ENCODE results near the gene ZP1. TPM values are rescaled to one million over a fixed set of nuclear protein-coding genes. Genes with fewer than 3 reads are reported as not detected.

The ZP1 gene
- total RNA-seq, 4 donors from 2014 or later = 0.94 to 5.5 TPM; not detected in 2

GRCh38 chr11:60841797-60842667 is 25.3 kb upstream of the ZP1 start, which contains the start of gene CCDC86:
CCDC86 (plus strand) TSS chr11:60842113; CDS start chr11:60842125, 12 bp downstream.
- DNase-seq (ENCODE audit: low spot score in 2 of 2) = peak; percentile 98
- H3K4me1 ChIP-seq = peaks cover 41% of the 10 kb centered on the region
- WGBS = 1% methylated on average over 32 of the region's 57 CpGs

DNA sequence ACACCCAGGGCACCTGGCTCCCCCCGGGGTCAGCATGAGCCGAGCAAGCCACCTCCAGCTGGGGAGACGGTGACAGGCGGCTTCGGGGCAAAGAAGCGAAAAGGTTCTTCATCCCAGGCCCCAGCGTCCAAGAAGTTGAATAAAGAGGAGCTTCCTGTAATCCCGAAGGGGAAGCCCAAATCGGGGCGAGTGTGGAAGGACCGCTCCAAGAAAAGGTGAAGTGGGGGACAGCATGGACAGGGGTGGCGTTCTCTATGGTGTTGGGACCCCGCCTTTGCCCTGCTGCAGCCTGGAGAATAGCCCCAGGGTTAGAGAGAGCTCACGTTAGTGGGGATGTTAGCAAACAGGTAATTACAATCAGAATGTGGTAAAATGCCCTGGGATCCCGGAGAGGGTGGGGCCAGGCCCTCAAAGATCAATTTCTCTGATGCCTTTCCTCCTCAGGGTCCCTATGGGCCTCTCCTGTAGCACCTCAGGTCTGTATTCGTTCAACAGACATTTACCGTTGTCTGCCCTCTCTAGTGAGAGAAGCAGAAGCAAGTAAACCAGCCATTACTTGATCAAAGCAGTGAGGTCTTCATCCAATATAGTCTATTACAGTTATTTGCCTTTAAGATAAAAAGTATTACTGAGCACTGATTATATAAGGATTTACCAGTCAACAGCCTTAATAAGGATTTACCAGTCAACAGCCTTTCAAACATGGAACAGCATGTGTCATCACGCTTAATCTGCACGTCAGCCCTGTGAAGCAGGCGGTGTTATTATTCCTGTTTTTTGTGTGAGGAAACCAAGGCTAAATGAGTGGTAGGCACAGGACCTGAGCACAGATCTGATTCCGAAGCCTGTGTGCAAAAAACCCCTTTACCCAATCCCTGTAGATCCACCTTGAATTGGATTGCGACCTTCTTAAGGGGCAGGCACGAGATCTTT is 24.4 kb upstream of the ZP1 start:
- H3K4me3 ChIP-seq = peak overlapping the region; percentile 86
- H3K9me3 ChIP-seq = no peaks in the 10 kb centered on the region
- no peak for DNase-seq (ENCODE audit: low spot score in 2 of 2)
- no peak for TF ChIP-seq POLR2AphosphoS5 (IDR thresholded peaks at IDR 0.05)
- no peak for TF ChIP-seq POLR2A (IDR thresholded peaks at IDR 0.05)
- TF ChIP-seq, protein P1, sequence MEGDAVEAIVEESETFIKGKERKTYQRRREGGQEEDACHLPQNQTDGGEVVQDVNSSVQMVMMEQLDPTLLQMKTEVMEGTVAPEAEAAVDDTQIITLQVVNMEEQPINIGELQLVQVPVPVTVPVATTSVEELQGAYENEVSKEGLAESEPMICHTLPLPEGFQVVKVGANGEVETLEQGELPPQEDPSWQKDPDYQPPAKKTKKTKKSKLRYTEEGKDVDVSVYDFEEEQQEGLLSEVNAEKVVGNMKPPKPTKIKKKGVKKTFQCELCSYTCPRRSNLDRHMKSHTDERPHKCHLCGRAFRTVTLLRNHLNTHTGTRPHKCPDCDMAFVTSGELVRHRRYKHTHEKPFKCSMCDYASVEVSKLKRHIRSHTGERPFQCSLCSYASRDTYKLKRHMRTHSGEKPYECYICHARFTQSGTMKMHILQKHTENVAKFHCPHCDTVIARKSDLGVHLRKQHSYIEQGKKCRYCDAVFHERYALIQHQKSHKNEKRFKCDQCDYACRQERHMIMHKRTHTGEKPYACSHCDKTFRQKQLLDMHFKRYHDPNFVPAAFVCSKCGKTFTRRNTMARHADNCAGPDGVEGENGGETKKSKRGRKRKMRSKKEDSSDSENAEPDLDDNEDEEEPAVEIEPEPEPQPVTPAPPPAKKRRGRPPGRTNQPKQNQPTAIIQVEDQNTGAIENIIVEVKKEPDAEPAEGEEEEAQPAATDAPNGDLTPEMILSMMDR (IDR thresholded peaks at IDR 0.05) = no peak
- H3K27me3 ChIP-seq = no peaks in the 10 kb centered on the region
- peaks cover 41% of the 10 kb centered on the region for H3K4me1 ChIP-seq
- WGBS = 14% methylated on average over 21 of the region's 23 CpGs
- H3K36me3 ChIP-seq = peaks cover 7% of the 10 kb centered on the region
- peak overlapping the region; percentile 57 for H3K27ac ChIP-seq

More at GRCh38 chr11:60841797-60842667, 25.3 kb upstream of the ZP1 start, which contains the start of gene CCDC86:
- Histone ChIP-seq H3K27me3 (no peaks in the 10 kb centered on the region), H3K9me3 (no peaks in the 10 kb centered on the region), H3K36me3 (no peaks in the 10 kb centered on the region), H3K4me3 (peak within 1 kb of the TSS; percentile 86), H3K27ac (peak within 1 kb of the TSS; percentile 58)
- TF ChIP-seq, protein P1 (IDR thresholded peaks at IDR 0.05) = no peak
- TF ChIP-seq EP300 (IDR thresholded peaks at IDR 0.05) = no peak
- TF ChIP-seq POLR2A (IDR thresholded peaks at IDR 0.05) = no peak
- peak in 2 of 3 donors; percentile 93 to 98 for TF ChIP-seq POLR2AphosphoS5 (IDR thresholded peaks at IDR 0.05)

DNA sequence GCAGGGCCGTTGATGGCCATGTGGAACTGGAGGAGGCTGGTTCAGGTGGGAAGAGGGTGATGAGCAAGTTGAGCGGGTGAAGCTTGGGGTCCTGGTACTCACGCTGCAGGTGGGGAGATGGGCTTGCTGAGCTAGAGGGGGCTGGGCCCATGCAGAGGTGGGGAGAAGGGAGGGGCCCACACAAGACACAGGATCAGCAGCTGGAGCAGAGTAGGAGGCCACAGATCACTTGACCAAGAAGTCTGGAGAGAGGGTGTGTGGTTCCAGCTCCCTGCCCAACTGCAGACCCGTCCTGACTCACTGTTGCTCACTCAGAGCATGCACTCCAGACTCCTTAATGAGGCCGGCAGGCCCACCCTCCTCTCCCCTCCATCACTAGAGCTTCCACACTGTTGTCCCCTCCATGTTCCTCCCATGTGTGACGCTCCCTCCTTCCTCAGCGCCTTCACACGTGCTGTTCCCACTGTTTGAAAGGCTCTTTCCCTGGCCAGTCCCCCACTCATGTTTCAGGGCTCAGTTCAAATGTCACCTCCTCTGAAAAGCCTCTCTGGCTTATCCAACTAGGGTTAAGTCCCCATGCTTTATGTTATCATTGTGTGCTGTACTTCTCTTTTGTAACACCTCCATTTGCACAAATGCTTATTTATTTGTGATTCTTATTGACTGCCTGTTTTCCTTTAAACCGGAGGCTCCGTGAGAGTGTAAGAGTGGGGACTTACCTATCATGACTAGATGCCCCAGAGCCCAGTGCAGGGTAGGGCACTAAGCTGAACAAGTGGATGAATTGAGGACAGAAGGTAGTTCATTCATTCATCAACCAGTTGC is 23.1 kb upstream of the ZP1 start:
- no peaks in the 10 kb centered on the region for H3K9me3 ChIP-seq
- H3K4me3 ChIP-seq = peak overlapping the region; percentile 86
- TF ChIP-seq POLR2AphosphoS5 (IDR thresholded peaks at IDR 0.05) (no peak), EP300 (IDR thresholded peaks at IDR 0.05) (no peak), POLR2A (IDR thresholded peaks at IDR 0.05) (no peak)
- TF ChIP-seq, protein P1 (IDR thresholded peaks at IDR 0.05) = no peak
- H3K27ac ChIP-seq = no peak overlapping the region
- no peaks in the 10 kb centered on the region for H3K27me3 ChIP-seq
- WGBS = 64% methylated on average over 10 of the region's 10 CpGs
- peaks cover 41% of the 10 kb centered on the region for H3K4me1 ChIP-seq
- peaks cover 21% of the 10 kb centered on the region for H3K36me3 ChIP-seq
- DNase-seq (ENCODE audit: low spot score in 2 of 2) = no peak

DNA sequence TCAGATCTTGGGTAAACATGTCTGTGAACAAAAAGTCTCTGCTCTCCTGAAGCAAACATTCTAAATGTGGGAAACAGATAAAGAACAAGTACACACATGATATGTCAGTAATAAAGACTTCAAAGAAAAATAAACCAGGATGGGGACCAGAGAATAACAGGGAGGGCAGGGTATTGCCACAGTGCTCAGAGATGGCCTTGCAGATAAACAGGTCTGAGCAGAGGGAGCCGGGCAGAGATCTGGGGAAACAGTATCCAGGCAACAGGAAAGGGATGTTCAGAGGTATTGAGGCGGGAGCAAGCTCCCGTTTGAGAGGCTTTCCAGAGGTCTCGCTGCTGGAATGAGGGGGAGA is 22.5 kb upstream of the ZP1 start:
- no peak for DNase-seq (ENCODE audit: low spot score in 2 of 2)
- H3K36me3 ChIP-seq = peaks cover 26% of the 10 kb centered on the region
- no peaks in the 10 kb centered on the region for H3K27me3 ChIP-seq
- WGBS = 36% methylated on average over 4 of the region's 4 CpGs
- H3K4me3 ChIP-seq = no peak overlapping the region
- no peaks in the 10 kb centered on the region for H3K9me3 ChIP-seq
- TF ChIP-seq, protein P1 (IDR thresholded peaks at IDR 0.05) = no peak
- TF ChIP-seq POLR2AphosphoS5 (IDR thresholded peaks at IDR 0.05) = no peak
- no peak for TF ChIP-seq EP300 (IDR thresholded peaks at IDR 0.05)
- no peak for TF ChIP-seq POLR2A (IDR thresholded peaks at IDR 0.05)
- H3K4me1 ChIP-seq = peaks cover 41% of the 10 kb centered on the region
- H3K27ac ChIP-seq = no peak overlapping the region
